Urinary bladder (tissue), 4 donors: ENCODE data around the gene TBC1D30. TPM values are rescaled to one million over a fixed set of nuclear protein-coding genes. Genes with fewer than 3 reads are reported as not detected.
"Not testable (repeated sequence)": the region's sequence is repeated elsewhere in the genome, so short reads cannot be mapped to it uniquely, and the experiment has no call there.

ENCODE experiments used
- DNase-seq: peaks from one replicate; pipeline ENCODE4 v3.0.0-alpha.2; 2015; ENCODE audit errors: extremely low spot score
- H3K27ac ChIP-seq: one replicate; pipeline ENCODE4 v1.5.1; 2013; ENCODE audit warnings: low read depth, mild to moderate bottlenecking, moderate library complexity
- H3K36me3 ChIP-seq: one replicate; pipeline ENCODE4 v1.6.1; 2013; ENCODE audit warnings: mild to moderate bottlenecking, moderate library complexity; ENCODE audit not compliant: insufficient read depth
- H3K4me1 ChIP-seq: one replicate; pipeline ENCODE4 v1.6.1; 2013; ENCODE audit warnings: mild to moderate bottlenecking, moderate library complexity; ENCODE audit not compliant: insufficient read depth
- H3K4me3 ChIP-seq: one replicate; pipeline ENCODE4 v1.5.1; 2013; ENCODE audit warnings: low read depth, low read length
- WGBS: extraction: QIAGEN DNeasy Blood & Tissue Kit; methylation state at CpG from one replicate; pipeline ENCODE4 v1.1.7; 2013; 5-methylcytosine and 5-hydroxymethylcytosine counted together
- polyA plus RNA-seq: library from polyadenylated mRNA; stranded (reverse); fragments of 200-250 nt; gene quantifications from one replicate; pipeline ENCODE4 v1.2.3, GENCODE V29; 2013
- total RNA-seq: library from RNA; depleted of rRNA; stranded (reverse); fragments of >200 nt; gene quantifications from one replicate; pipeline ENCODE4 v1.2.3, GENCODE V29; 2014
- donor health status: healthy with polysubstance abuse.
- donor health status: healthy.

TBC1D30 gene, protein sequence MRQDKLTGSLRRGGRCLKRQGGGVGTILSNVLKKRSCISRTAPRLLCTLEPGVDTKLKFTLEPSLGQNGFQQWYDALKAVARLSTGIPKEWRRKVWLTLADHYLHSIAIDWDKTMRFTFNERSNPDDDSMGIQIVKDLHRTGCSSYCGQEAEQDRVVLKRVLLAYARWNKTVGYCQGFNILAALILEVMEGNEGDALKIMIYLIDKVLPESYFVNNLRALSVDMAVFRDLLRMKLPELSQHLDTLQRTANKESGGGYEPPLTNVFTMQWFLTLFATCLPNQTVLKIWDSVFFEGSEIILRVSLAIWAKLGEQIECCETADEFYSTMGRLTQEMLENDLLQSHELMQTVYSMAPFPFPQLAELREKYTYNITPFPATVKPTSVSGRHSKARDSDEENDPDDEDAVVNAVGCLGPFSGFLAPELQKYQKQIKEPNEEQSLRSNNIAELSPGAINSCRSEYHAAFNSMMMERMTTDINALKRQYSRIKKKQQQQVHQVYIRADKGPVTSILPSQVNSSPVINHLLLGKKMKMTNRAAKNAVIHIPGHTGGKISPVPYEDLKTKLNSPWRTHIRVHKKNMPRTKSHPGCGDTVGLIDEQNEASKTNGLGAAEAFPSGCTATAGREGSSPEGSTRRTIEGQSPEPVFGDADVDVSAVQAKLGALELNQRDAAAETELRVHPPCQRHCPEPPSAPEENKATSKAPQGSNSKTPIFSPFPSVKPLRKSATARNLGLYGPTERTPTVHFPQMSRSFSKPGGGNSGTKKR
- 3.9 TPM for total RNA-seq
- 3.5 TPM for polyA plus RNA-seq

DNA sequence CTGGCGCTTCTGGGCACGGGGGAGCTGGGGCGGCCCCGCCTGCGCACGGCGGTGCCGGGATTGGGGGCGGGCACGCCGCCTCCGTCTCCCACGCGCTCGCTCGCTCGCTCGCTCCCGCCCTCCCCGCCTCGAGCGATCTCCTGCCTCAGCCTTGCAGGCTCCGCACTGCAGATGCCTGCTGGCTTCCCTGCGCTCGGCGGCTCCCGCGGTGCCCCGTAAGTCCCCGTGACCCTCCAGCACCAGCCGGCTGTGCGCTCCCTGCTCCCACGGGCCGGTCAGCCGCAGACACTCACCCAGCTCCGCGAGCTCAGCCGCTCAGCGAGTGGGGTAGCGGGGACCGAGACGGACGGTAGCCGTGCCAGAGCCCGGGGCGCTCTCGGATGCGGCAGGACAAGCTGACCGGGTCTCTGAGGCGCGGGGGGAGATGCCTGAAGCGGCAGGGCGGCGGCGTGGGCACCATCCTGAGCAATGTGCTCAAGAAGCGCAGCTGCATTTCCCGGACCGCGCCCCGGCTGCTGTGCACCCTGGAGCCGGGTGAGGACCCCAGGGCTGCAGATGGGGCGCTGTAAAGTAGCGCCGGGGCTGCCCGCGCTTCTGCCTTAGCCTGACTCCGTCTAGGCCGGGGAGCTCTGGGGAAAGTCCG lies at the start of gene TBC1D30:
Gene TBC1D30 (plus strand): TSS at position 148 of the 643 bp plus-strand sequence. CDS start 233 bp downstream, at position 381.
- peak; percentile 8 for DNase-seq
- no peaks in the 10 kb centered on the region for H3K4me1 ChIP-seq
- under 1% methylated on average over 69 of the region's 69 CpGs for WGBS
- no peaks in the 10 kb centered on the region for H3K36me3 ChIP-seq
- H3K4me3 ChIP-seq, result peak within 1 kb of the TSS; percentile 39
- no peak within 1 kb of the TSS for H3K27ac ChIP-seq

DNA sequence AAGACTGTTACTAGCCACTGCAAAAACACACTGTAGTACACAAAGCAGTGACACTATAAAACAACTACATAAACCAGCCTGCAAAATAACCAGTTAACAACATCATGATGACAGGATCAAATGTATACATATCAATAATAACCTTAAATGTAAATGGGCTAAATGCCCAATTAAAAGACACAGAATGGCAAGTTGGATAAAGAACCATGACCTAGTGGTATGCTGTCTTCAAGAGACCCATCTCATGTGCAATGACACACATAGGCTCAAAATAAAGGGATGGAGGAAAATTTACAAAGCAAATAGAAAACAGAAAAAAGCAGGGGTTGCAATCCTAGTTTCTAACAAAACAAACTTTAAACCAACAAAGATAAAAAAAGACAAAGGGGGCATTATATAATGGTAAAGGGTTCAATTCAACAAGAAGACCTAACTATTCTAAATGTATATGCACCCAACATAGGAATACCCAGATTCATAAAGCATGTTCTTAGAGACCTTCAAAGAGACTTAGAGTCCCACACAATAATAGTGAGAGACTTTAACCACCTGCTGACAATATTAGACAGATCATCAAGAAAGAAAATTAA lies 49.2 kb upstream of the TBC1D30 start:
- not testable (repeated sequence) for H3K27ac ChIP-seq, DNase-seq, H3K4me3 ChIP-seq, H3K4me1 ChIP-seq, H3K36me3 ChIP-seq

DNA sequence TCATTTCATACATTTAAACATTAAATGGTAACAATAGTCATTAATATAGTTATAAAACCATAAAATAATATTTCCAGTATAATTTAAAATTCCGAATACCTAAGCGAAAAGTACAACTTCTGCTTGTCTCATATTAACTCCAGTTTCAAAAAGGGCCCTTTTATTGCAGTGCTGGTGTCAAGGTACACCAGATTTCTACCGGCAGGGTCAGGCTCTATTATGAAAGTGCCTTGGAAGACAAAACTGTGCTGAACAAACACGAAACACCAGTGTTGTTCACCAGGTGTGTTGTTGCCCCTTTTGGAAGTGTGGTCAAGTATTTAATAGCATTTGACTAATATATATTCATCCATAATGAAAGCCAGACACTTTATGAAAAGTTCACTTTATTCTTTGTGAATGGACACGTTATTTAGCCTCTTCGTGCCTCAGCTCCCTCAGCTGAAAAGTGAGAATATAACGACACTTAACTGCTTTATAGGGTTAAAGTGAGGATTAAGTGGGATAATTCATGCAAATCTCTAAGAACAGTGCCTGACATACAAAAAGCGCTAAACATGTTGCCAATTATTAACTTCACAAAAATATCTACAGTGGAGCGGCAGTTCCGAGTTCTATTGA lies 45.0 kb upstream of the TBC1D30 start:
- DNase-seq, result no peak
- Histone ChIP-seq H3K36me3 (no peaks in the 10 kb centered on the region), H3K4me1 (no peaks in the 10 kb centered on the region), H3K4me3 (no peak overlapping the region), H3K27ac (no peak overlapping the region)
- 81% methylated on average over 10 of the region's 10 CpGs for WGBS

DNA sequence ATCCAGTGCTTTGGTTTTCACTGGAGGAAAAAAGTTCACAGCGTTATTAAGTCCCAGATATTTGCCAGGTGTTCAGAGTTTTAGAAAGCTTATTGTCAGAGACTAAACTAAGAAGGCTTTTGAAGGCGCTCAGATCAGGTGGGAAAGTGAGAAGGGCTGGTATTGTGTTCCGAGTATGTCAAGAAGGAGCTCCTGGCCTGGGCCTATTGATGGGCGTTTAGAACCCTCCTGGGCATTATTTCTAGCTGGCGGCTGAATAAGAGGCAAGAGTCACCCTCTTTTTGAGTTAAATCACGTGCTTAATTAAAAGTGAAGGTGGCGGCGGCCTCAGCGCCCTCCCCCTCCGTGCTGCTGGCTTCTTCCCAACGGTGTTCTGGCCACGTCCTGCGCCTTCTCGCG lies 44.3 kb upstream of the TBC1D30 start:
- Histone ChIP-seq H3K4me3 (peak overlapping the region; percentile 56), H3K36me3 (no peaks in the 10 kb centered on the region), H3K27ac (peak overlapping the region; percentile 26), H3K4me1 (no peaks in the 10 kb centered on the region)
- no peak for DNase-seq
- WGBS, result 12% methylated on average over 15 of the region's 15 CpGs

DNA sequence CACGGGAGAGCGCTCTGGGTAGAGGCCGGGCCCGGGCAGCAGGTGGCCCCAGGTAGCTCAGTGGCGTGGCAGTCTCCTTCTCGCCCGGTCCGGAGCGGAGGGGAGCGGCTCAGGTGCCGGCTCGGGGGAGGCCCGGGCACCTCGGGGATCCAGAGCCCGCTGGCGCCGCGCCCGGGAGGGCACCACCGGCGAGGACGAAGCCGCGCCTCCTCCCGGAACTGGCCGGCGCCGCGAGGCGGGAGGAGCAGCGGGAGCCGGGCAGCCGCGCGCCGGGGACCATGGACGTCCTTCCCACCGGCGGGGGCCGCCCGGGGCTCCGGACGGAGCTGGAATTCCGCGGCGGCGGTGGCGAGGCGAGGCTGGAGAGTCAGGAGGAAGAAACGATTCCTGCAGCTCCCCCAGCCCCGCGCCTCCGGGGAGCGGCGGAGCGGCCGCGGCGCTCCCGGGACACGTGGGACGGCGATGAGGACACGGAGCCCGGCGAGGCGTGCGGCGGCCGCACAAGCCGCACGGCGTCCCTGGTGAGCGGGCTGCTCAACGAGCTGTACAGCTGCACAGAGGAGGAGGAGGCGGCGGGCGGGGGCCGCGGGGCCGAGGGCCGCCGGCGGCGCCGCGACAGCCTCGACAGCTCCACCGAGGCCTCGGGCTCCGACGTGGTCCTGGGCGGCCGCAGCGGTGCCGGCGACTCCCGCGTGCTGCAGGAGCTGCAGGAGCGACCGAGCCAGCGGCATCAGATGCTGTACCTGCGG lies 43.7 kb upstream of the TBC1D30 start:
- Histone ChIP-seq H3K4me3 (peak overlapping the region; percentile 56), H3K36me3 (no peaks in the 10 kb centered on the region), H3K4me1 (no peaks in the 10 kb centered on the region), H3K27ac (peak overlapping the region; percentile 26)
- DNase-seq, result no peak
- under 1% methylated on average over 103 of the region's 103 CpGs for WGBS

DNA sequence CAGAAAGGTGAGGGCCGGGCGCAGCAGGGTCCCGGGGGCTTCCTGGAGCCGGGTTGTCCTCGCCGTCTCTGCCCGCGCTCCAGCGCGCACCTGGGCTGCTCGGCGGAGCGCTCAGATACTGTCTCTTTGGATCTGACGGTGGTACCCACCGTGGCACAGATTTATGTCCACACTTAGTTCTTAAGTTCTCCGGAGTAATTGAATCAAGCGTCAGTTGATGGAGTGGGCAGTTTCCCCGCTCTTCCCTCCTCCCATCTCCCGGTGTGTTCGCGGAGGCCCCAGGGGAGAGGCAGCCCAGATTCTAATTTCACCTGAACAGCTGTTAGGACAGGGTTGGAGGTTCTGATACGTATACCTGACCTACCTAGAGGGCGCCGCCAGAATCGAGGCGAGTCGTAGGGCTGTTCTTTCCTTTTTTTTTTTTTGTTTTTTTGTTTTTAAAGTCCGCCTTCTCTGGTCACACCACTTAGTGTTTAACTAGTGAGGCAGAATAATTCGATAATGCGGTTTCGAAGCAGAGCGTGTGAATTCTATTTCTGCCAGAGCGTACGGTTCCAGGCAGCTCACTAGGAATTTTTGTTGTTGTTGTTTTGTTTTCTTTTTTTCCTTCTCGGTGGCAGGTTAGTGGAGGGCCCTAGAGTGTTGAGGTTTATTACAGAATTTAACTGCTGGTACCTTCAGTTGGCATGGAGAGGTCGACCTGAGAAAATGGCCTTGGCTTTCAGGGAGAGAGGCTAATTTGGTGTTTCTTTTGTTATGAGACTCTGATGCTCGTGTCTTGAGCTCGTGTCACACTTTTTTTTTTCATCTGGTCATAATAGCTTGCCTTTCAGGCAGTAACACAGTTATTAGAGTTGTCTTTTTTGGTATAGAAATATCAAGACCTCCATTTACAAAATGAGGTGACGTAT lies 42.9 kb upstream of the TBC1D30 start:
- no peaks in the 10 kb centered on the region for H3K4me1 ChIP-seq
- H3K36me3 ChIP-seq, result no peaks in the 10 kb centered on the region
- no peak overlapping the region for H3K27ac ChIP-seq
- DNase-seq, result no peak
- H3K4me3 ChIP-seq, result peak overlapping the region; percentile 56
- 7% methylated on average over 39 of the region's 39 CpGs for WGBS

DNA sequence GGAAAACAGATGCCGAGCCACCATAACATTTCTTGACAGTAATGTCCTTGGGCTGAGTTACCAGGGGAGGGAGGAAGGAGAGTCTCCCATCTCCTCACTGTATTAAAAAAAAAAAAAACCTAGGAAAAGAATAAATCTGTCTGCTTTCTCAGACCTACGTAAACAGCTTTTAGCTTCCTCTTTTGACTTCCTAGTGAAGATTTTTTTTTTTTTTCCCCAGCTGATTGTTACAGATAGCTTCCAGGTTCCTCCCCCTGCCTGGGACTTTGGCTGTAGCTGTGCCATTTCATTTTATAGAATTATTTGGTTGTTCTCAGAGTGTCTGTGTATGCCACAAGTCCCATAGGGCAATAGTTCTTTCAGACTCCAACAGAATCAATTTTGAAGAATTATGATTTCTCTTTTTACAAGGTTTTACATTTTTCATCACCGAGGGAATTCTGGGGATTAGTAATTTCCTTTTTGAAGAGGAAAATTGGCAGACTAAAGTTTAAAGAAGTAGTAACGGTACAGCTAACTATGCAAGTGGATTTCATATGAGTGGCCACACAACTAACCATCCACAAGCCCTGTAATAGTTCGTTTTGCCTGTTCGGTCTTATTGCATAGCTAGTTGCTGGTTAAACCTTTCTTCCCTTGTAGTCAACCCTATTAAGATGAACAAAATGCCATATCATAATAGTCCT lies 42.1 kb upstream of the TBC1D30 start:
- DNase-seq, result no peak
- no peak overlapping the region for H3K27ac ChIP-seq
- no peaks in the 10 kb centered on the region for H3K4me1 ChIP-seq
- H3K36me3 ChIP-seq, result no peaks in the 10 kb centered on the region
- WGBS, result 49% methylated on average over 6 of the region's 6 CpGs
- no peak overlapping the region for H3K4me3 ChIP-seq

DNA sequence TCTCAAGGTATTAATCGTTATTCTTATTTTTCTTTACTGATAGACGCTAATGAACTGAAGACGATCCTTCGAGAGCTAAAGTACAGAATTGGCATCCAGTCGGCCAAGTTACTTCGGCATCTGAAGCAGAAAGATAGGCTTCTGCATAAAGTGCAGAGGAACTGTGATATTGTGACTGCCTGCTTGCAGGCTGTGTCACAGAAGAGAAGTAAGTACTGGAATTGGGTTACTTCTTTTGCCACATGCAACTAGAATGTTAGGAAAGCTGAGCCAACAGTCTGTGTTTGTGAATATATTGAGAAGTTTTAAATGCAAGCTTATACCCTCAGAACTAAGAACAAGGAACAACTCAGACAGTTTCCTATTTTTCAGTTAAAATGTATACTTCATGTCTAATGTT lies 38.6 kb upstream of the TBC1D30 start:
- no peaks in the 10 kb centered on the region for H3K4me1 ChIP-seq
- H3K27ac ChIP-seq, result no peak overlapping the region
- DNase-seq, result no peak
- WGBS, result 94% methylated on average over 6 of the region's 6 CpGs
- no peak overlapping the region for H3K4me3 ChIP-seq
- H3K36me3 ChIP-seq, result no peaks in the 10 kb centered on the region

DNA sequence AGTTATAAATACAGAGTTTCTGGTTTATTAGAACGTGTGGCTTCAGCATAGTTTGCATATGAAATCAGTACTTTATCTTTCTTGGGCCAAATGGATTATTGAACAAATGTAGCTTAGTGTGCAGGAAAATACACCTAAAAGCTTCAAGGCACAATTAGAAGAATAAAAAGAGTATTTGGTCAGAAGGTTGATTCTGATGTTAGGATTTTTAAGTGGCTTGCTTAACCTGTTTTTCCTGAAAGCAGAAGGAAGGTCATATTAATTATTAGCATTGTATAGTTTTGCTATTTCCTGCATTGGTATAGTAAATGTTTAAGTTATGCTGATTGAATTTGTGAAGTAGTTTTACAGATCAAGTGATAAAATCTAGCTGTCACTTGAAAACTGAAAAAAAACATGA lies 34.3 kb upstream of the TBC1D30 start:
- no peaks in the 10 kb centered on the region for H3K4me1 ChIP-seq
- DNase-seq, result no peak
- 45% methylated on average over 1 of the region's 1 CpG for WGBS
- no peaks in the 10 kb centered on the region for H3K36me3 ChIP-seq
- no peak overlapping the region for H3K4me3 ChIP-seq
- no peak overlapping the region for H3K27ac ChIP-seq

DNA sequence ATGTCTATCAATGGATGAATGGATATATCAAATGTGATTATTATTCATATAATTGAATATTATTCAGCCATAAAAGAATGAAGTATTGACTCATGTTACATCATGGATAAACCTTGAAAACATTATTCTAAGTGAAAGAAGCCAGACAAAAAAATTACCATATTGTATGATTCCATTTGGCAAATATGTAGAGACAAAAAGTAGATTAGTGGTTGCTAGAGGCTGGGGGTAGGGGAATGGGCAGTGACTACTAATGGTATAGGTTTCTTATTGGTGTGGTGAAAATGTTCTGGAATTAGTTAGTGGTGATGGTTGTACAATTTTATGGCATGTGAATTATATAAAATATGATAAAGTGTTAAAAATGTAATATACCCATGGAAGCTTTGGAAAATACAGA lies 33.4 kb upstream of the TBC1D30 start:
- Histone ChIP-seq H3K36me3 (no peaks in the 10 kb centered on the region), H3K4me3 (no peak overlapping the region), H3K4me1 (no peaks in the 10 kb centered on the region), H3K27ac (no peak overlapping the region)
- DNase-seq, result no peak

DNA sequence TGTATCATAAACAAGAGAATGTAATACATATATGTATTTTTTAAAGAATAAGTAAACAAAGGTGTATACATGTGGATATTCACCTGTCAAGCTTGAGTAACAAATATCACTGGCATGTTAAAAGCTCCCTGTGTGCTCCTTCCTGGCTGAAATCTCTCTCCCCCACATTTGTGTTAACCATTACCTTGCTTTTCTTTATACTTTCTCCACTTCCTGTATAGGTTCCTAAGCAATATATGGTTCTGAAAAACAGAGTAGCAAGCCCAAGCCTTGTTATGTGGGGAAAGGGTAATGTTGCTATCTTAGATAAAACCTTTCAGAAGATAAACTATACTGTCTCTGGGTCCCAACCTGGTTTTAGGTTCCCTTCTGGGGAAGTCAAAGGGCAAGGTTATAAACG lies 32.3 kb upstream of the TBC1D30 start:
- Histone ChIP-seq H3K4me1 (no peaks in the 10 kb centered on the region), H3K36me3 (no peaks in the 10 kb centered on the region), H3K4me3 (no peak overlapping the region), H3K27ac (no peak overlapping the region)
- 70% methylated on average over 1 of the region's 1 CpG for WGBS
- no peak for DNase-seq
